GM18526 (cell line): ENCODE measurements around the gene HPX.

ENCODE experiments used
- POLR2A ChIP-seq: IDR thresholded peaks from 3 replicates; pipeline ENCODE4 v1.6.1; 2011; ENCODE audit not compliant: insufficient read length; ENCODE audit errors: extremely low read depth

Gene HPX

DNA sequence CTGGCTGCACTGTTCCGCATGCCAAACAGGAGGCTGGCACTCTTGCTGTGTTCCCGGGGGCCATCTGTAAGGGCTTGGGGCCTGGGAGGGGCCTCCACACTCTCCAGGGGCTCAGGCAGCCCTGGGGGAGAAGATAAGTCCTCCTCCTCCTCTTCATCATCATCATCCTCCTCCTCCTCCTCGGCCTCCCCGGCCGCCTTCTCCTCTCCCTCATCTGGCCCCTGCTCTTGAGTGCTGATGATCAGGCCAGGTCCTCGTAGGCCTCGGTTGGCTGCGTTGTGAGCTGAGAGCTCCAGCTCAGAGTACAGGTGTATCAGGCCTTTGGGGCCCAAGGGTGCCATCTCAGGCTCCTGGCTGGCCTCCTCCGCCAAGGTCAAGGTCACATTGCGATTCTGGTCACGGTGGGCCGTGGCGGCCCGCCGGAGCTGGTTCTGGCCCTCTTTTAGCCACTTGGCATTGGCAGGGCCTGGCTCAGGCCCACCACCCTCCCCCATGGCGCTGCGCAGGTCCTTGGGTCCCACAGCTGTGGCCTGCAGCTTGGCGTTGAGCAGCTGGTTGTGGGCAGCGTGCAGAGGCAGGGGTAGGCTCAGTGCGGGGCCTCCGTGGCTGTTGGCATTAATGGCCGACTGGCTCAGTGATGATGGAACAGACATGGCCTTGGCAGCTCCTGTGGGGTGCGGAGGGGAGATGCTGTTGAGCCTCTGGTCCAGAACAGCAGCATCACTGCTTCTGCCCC lies 29.9 kb downstream of the HPX start:
- TF ChIP-seq POLR2A, result no peak

DNA sequence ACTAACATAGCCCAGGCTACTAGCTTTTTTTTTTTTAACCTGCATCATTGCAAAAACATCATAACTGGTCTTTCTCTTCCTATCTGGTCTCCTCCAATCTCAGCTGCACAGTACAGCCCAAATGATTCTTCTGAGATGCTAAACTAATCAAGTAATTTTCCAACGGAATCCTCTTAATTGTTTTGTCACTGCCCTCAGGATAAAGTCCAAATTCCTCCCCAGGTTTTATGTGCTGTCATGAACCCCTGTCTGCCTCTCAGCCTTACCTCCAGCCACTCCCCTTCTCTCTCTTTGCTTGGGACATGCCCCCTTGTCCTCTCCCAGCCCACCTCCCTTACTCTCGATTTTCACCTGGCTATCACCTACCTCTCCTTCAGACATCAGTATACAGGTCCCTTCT lies 34.4 kb downstream of the HPX start:
- TF ChIP-seq POLR2A, result no peak

- TF ChIP-seq POLR2A, result no peak
Observed at GRCh38 chr11:6405846-6406245, 34.9 kb downstream of the HPX start.

DNA sequence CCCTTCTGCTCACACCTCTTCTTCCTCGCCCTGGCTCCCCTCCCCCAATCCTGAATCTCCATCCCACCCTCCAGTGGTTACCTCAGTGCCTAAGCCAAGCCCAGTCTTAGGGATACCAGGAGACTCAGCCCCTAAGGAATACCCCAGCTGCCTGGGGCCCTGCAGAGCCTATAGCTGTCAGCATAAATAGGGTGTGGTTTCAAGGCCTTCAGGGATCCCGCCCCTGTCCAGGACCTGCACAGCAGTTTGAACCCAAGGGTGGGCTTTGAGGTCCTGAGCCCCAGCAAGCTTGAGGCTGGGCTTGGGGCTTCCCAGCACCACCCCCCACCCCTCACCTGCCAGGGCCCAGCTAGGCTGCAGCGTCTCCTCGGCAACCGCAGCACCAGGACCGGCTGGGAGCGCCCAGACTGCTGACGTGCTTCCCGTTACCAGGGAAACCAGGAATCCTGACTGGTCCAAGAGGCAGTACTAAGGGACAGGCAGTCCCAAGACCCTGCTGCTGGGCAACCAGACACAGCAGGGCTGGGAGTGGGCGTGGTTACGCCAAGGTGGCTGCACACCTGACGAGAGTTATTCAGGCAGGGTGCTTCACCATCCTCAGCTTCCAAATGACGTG lies 35.6 kb downstream of the HPX start:
- TF ChIP-seq POLR2A, result no peak

GRCh38 chr11:6404342-6405051 lies 36.3 kb downstream of the HPX start:
- TF ChIP-seq POLR2A, result no peak

GRCh38 chr11:6403539-6403938 lies 37.2 kb downstream of the HPX start:
- no peak for TF ChIP-seq POLR2A

DNA sequence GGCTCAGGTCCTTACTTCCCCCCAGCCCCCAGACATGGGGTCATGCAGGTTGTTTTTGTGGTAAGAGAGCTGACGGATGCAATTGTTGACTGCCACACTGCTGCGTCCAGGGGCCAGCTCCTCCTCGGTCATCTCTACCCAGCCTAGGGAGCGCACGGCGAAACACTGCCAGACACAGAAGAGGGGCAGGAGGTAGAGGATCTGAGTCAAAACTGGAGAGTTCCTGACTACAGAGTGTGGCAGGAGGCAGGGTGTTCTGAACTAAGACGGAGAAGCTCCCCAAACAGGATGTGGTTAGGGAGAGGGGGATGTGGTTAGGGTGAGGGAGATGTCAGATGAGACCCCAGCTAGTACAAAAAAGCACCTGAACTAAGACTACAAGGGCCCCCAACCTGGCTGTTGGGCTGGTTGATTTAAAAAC lies 38.2 kb downstream of the HPX start:
- TF ChIP-seq POLR2A, result no peak

DNA sequence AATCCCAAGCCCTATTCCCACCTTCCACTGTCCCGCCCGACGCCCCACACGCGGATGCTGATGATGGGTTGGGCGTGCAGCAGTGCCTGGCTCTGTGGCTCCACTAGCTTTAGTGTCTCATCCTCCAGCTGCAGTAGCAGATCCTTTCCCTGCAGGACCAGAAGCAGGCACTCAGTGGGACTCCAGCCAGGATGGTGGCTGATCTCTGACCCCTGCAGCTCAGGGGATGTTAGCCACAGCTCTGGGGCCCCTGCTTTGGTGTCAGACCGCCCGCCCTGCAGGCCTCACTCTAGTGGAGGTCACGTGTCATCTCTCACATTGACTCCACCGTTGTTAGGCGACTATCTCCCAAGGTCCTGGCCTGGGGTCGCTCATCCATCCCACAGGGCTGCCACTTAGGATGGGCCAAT lies 38.7 kb downstream of the HPX start:
- no peak for TF ChIP-seq POLR2A

DNA sequence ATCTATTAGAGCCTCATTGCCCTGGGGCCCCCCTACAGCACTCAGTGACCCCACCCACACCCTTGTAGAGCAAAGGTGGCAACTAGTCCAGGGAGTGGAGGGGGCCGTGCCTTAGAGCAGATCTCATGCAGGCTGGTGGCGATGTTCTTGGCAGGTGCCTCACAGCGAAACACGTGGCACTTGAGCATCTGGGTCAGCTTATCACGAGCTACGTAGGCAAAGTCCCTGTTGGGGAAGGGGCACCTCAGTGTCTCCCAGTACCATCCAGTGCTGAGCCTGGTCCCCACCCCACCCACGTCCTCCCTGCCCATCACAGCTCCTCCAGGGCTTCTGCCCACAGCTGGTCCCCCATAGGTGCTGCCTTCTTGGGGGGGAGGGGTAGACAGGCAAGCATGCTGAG lies 39.3 kb downstream of the HPX start:
- no peak for TF ChIP-seq POLR2A

DNA sequence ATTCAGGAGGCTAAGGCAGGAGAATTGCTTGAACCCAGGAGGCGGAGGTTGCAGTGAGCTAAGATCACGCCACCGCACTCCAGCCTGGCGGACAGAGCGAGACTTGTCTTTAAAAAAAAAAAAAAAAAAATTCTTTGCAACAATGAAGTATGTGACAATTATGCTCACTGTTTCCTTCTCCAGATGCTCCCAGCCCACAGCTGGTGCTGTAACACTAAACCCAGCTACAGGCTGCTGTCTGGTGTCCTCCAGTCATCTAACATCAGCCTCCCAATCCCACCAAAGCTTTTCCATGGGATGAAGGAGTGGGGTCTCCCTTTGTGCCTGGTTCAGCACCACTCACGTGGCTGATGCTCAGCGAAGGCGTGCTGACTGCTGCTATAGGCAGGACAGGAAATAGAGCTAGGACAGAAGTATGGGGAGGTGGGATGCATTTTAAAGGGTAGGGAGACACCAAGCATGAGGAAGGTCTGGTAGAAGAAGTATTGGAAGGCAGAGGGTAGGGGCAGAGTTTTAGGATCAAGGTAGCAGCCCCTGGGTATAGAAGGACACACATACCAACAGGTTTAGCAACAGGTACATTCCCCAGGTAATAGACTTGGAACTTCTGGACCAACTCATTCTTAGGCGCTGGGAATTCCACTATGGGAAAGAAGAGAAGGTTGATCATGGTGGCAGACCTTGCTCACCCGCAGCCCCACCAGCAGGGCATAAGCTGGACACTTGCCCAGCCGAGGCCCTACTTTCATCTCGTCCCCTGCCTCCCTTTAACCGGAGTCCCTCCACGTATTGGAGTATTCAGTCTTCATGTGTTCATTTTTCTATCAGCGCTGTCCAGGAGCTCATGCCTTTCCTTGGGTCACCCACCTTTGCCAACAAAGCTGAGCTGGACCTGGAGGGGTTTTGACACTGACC lies 40.1 kb downstream of the HPX start:
- TF ChIP-seq POLR2A, result no peak

DNA sequence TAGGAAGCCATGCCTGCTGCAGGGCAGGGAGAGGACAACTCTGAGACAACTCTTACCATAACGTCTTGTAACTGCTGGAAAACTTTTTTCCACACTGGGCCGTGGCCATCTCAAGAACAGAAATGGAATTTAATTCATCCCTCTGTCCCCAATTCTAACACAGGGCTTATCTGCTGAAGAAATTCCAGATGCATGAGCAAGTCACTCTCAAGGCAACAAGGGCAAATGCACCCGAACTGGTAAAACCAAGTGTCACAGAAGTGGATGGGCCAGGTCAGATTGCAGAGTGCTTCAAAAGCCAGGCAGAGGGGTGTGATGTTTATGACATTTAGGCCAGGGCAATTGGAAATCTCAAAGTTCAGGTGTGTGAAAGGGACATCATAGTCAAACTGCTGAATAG lies 43.2 kb downstream of the HPX start:
- TF ChIP-seq POLR2A, result no peak

- no peak for TF ChIP-seq POLR2A
Observed at GRCh38 chr11:6397156-6397555, 43.6 kb downstream of the HPX start.

DNA sequence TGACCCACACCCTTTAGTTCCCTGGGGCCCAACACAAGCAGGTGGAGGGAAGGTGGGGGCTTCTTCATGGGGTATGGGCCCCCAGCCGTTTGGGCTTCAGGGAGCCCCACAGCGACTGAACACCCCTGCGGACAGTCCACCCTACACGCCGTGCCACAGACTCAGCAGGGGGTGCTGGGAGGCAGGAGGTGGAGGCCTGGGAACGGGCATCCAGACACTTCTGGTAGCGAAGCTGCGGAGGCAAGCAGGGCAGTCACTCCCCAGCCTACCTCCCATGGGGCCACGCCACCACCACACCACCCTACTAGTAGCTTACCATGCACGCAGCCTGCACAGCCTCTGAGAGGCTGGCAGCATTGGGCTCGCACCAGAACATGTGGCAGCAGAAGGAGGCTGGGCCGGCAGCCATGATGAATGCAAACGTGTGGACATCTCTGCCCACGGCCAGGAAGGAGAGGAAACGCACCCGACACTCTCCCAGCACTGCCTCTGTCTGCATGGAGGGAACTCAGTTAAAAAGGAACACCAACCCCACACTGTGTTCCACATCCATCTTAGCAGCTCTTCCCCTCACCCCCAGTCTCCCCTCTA lies 45.2 kb downstream of the HPX start:
- no peak for TF ChIP-seq POLR2A

DNA sequence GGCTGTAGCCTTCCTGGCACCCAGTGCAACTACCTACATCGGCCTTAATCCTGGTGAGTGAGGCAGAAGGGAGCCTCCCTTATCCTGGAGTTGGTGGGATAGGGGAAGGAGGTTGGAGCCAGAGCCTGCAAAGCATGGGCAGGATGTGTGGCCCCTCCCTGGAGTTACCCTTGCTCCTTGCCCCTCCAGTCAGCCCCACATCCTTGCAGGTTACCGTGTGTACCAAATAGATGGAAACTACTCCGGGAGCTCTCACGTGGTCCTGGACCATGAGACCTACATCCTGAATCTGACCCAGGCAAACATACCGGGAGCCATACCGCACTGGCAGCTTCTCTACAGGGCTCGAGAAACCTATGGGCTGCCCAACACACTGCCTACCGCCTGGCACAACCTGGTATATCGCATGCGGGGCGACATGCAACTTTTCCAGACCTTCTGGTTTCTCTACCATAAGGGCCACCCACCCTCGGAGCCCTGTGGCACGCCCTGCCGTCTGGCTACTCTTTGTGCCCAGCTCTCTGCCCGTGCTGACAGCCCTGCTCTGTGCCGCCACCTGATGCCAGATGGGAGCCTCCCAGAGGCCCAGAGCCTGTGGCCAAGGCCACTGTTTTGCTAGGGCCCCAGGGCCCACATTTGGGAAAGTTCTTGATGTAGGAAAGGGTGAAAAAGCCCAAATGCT lies 46.7 kb downstream of the HPX start:
- TF ChIP-seq POLR2A, result no peak
